ENCODE measurements around the gene CYTL1.
"Not testable (repeated sequence)": the region's sequence is repeated elsewhere in the genome, so short reads cannot be mapped to it uniquely, and the experiment has no call there.

Gene CYTL1, protein sequence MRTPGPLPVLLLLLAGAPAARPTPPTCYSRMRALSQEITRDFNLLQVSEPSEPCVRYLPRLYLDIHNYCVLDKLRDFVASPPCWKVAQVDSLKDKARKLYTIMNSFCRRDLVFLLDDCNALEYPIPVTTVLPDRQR

DNA sequence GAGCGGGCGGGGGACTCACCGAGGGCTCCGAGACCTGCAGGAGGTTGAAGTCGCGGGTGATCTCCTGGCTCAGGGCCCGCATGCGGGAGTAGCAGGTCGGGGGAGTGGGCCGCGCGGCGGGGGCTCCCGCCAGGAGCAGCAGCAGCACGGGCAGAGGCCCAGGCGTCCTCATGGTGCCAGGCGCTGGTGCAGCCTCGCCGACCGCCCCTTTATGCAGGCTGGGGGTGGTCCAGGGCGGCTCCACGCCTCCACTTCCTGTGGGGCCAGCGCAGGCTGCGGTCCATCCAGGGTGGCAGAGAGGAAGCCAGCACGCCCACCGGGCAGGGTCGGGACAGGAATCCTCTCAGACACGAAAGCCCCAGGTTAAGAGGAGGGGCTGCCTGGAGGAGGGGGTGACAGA is at the start of gene CYTL1:
TSS of gene CYTL1 (minus strand) at position 185 of the 400 bp plus-strand sequence. CDS start at position 172, 13 bp downstream.
- in situ Hi-C loops (cut with MboI; ENCODE audit: low sequenced_read_pairs): no loop called here

DNA sequence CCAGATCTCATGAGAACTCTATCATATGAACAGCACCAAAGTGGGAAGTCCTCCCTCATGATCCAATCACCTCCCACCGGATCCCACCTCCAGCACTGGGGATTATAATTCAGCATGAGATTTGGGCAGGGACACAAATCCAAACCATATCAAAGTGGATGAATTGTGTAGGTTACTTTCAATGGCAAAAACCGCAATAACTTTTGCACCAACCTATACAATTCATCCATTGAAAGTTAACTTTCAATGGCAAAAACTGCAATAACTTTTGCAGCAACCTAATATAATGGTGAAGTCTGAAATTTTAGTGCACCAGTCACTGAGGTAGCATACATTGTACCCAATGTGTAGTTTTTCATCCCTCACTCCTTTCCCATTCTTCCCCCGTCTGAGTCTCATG is 48.6 kb upstream of the CYTL1 start:
- in situ Hi-C loops (cut with MboI; ENCODE audit: low sequenced_read_pairs): no loop called here

DNA sequence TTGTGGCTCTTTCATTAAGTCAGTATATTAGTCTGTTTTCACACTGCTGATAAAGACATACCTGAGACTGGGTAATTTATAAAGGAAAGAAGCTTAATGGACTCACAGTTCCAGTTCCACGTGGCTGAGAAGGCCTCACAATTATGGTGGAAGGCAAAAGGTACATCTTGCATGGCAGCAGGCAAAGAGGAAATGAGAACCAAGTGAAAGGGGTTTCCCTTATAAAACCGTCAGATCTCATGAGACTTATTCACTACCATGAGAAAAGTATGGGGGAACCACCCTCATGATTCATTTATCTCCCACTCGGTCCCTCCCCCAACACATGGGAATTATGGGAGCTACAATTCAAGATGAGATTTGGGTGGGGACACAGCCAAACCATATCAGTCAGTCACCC is 47.7 kb upstream of the CYTL1 start:
- in situ Hi-C loops (cut with MboI; ENCODE audit: low sequenced_read_pairs): not testable (repeated sequence)

DNA sequence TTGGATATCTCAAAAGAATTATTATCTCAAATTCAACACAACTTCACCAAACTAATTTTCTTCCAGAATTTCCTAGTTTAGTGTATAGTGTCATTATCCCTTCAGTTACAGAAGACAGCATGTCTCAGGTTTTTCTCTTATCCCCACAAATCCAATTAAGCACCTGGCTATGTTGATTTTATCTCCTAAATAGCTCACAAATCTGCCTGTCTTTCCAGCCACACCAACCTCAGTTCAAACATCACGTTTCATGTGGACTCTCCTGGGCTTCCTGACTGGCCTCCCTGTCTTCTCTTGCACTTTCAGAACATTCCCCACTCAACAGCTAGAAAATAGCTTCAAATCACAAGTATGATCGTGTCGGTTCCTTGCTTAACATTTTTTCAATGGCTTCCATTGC is 46.8 kb upstream of the CYTL1 start:
- in situ Hi-C loops (cut with MboI; ENCODE audit: low sequenced_read_pairs): no loop called here

DNA sequence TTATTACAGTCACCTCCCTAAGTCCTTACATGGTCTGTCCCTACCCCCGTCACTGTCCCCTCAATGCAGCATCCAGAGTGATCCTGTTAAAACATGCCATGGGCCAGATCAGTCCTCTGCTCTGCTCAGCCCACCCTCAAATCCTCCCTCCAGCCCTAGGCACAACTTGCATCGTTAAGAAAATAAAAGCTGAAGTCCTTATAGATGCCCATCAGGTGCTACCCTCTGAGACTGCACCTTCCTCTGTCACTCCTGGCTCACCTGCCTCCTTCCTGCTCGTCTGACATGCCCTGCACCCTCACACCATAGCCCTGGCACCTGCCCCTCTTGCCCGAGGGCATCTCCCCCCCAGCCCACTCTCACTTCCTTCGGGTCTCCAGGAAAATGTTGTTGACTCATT is 36.2 kb upstream of the CYTL1 start:
- in situ Hi-C loops (cut with MboI; ENCODE audit: low sequenced_read_pairs): no loop called here

DNA sequence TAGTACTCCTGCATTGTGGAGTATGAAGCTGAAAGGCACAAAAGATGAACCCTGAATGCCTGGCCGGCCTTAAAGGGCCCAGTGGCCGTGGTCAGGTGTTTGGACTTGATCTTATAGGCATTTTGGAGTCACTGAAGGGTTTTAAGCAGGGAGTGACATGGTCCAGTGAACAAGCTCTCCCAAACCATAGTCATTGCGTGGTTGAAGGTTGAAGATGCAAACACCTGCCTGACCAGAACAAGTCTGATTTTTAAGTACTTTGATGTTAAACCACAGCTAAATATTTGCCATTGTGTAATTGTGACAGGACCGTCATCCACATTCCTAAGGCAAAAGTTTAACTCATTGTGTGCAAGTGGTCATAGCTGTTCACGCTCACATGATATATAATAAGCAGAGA is 35.3 kb upstream of the CYTL1 start:
- in situ Hi-C loops (cut with MboI; ENCODE audit: low sequenced_read_pairs): no loop called here

DNA sequence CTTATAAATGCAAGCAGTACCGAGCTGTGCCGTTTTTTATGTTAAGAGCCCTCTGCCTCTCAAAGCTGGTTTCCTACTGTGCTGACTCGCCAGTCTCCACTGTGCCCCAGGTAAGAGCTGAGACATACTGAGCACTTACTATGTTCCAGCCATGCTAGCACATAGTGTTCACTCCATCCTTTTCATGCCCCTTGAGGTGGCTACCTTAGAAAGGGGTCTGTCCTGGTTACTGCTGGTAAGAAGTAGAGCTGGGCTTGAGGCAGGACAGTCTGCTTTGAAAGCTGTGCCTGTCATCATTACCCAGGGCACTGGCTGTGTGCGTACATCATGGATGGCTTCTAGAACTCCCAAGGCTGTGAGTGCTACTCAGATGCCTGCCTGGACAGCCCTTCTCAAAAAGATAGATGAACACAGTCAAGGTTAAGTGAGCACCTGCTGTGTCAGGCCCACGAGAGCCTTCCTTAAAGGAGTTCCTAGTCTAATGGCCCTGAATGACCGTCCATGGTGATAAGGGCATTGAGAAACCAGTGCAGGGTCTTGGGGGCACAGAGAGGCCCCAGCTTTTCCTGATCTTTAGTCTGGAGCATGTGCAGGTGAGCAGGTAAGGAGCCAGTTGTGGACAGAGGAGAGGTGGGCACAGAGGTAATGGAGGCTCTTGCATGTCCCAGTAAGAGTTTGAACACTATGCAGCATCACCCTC is 33.6 kb upstream of the CYTL1 start:
- in situ Hi-C loops (cut with MboI; ENCODE audit: low sequenced_read_pairs): no loop called here

DNA sequence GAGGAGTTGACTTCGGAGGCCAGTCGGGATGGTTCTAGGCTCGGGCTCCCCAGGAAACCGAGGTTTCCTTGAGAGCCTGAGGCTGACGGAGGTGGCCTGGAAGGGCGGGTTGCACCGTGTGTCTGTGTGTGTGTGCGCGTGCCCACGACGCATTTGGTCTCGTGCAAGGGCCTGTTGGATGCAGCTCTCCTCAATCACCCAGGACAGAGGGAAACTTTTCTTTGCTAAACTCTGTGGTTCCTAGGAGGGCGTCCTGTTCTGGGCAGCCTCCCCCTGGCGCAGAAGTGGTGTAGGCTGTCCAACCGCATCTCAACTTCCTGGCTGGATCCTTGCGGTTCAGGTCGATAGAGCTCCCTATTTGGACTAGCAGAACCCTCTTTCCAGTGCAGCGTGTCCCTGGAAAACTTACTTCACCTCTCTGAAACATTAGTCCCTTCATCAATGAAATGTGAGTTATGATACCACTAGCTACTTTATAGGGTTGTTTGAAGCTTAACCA is 33.0 kb upstream of the CYTL1 start:
- in situ Hi-C loops (cut with MboI; ENCODE audit: low sequenced_read_pairs): no loop called here

DNA sequence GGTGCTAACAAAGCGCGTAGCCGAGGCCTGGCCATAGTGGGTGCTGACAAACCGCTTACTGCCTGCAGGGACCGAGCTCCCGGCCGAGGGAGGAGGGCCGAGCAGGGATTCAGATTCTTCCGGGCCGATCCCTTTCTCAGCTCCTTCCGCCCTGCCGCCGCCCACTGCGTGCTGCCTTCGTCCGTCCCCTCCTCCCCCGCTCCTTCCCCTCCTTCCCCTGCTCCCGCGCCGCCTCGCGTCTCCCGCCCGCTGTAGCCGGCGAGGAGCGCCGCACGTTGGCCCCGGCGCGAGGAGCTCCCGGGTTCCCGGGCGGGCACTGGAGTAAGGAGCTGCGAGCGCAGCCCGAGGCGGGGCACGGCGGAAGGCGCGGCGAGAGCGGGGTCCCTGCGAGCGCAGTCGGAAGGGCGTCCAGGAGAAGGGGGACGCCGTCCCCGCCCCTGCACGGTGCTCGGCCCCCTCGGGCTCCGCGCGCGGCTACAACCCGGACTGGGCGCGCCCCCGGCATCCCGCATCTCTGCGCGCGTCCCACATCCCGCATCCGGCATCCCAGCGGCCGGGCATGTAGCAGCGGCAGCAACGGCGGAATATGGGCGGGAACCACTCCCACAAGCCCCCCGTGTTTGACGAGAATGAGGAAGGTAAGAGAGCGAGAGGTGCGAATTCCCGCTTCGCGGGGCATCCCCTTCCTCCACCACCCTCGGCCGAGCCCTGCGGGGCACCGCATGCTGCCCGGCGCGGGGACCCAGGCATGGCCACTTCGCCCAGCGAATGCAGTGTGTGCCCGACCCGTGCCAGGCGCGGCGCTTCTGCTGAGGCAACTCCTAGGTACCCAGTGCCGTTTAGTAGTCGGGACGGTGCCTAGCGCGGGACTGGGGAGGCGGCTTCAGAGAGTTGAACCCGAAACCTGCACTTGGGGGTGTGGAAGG is 32.3 kb upstream of the CYTL1 start, which contains the start of gene STK32B:
TSS of gene STK32B (plus strand) at position 203 of the 926 bp plus-strand sequence.
- in situ Hi-C loops (cut with MboI; ENCODE audit: low sequenced_read_pairs): no loop called here

DNA sequence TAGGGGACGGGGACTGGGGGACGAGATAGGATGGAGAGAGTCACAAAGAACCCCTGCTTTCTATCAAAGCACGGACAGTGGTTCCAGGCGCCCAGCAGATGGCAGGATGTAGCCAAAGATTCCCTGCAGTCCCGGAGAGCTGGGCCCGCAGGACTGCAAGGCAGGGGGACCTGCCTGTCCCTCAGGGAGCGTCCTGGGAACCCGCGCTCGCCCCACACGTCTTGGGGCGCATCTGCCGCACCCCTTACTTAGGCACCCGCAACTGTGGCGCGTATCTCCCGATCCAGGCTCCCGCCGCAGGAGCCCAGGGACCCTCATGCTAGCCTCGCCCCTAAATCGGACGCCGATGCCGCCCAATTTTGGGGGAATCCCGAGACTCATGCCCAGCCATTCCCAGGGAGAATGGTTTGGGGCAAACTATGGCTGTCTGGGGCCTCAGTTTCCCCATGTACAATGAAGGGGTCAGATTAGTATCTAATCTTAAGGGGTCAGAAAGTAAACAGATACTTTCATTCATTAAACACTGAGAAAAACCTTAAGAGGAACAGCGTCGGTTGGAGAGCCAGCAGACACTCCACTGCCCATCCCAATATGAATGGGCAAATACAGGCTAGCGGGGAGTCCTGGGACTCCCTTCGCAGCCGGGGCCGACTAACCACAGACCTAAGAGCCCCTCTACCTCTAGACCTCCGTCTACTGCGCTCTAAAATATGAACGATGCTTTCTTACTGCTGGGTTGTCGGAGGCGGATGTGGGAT is 31.4 kb upstream of the CYTL1 start:
- in situ Hi-C loops (cut with MboI; ENCODE audit: low sequenced_read_pairs): no loop called here

DNA sequence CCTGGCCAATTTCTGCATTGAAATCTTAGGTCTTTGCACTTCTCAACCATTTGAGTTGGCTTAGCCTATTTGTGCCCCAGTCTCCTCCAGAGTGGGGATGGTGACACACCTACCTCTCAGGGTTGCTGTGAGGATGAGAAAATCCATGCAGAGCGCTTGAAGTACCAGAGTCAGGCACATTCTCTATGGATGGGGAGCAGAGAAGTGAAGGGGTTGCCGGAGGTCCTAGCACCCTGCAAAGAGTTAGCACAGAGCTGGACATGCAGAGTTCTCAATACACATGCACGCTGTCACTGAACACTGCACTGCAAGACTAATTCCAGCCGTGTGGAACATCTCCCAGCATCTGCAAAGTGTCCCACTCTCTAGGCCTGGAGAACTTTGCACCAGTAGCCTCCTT is 29.5 kb upstream of the CYTL1 start:
- in situ Hi-C loops (cut with MboI; ENCODE audit: low sequenced_read_pairs): no loop called here

DNA sequence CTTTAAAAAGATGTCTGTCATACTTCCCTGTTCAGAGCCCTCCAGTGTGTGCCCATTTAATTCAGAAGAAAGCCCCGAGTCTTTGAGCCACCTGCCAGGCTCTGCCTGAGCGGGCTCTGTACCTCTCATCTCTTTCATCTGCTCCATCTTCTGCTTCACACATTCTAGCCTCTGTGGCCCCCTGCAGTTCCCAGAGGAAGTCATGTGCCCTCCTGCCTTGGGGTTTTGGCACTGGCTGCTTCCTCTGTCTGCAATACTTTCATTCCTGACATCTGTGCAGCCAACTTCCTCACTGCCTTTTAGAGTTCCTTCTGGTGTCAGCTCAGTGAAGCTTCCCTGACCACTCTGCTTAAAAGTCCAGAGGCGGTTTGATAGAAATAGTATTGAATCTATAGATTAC is 25.8 kb upstream of the CYTL1 start:
- in situ Hi-C loops (cut with MboI; ENCODE audit: low sequenced_read_pairs): no loop called here

DNA sequence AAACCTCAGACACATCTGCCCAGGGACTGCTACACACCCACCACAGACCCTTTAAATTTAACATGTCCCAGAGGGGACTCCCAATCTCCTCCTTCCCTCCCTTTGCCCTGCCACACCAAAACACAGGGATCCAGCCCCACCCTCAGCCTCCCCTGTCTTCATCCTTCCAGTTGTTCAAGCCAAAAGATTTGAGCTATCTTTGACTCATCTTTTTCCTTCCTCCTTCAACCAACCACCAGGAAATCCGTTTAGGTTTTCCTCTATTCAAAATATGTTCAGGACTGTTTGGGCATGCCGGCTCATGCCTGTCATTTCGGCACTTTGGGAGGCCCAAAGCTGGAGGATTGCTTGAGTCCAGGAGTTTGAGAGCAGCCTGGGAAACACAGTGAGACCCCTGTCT is 25.1 kb upstream of the CYTL1 start:
- in situ Hi-C loops (cut with MboI; ENCODE audit: low sequenced_read_pairs): no loop called here

DNA sequence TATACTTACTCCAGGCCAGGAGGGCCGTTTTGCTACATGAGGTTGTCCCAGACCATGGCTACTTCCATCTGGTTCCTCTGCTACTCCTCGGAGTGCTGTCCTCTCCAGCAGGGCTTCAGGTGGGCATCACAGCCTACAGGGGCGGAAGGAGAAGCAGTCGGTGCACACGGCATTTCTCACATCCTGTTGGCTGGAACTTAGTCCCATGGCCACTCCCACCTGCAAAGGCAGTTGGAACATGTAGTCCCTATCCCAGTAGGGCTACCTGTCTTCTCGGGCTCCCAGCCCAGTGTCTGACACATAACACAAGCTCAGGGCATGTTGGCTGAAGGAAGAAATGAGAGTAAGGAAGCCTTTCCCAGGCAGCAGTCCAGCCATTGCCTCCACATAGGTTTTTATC is 24.3 kb upstream of the CYTL1 start:
- in situ Hi-C loops (cut with MboI; ENCODE audit: low sequenced_read_pairs): no loop called here

DNA sequence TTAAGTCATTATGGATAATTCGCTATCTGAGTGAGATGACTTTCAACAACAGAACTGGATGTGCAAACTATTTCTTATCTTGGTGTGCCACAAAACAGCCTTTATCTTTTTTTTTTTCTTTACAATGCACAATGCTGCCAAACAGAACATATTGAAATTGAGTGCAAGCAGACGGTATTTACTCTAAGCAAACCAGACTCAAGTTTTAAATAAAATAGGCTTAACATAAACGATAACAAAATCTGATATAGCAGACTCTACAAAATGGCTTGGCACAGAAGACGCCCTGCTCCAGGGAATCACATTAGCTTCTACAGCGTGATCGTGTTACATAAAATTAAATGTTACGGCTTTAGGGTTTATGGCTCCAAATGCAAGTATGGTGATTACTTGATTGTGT is 22.4 kb upstream of the CYTL1 start:
- in situ Hi-C loops (cut with MboI; ENCODE audit: low sequenced_read_pairs): no loop called here

DNA sequence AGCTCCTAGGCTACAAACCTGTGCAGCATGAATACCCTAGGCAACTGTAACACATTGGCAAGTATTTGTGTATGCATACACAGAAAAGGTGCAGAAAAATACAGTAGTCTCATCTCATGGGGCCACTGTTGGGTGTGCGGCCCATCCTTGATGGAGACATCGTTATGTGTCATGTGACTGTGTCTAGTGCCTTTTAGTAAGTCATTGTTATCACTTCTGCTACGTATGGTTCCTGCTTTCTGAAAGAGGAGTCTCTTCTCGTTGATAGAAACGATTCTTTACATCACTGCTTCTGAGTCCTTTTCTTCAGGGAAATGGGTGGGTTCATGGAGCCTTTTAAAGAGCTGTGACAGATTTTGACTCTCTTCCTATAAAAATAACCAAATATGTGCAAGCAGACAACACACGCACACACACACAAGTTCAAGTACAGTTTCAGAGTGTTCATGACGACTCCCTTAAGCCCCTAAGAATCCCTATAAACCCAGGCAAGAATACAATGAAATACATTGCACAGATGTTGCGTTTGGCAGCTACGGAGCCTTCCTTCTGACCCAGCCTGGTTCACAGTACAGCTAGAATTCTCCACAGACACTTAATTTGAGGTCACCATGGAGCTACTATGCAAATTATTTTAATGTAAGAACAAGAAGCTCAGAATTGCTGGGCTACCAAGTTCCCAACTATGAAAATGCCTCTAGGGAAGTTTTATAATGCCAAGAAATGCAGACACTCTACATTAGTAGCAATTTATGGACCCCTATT is 21.8 kb upstream of the CYTL1 start:
- in situ Hi-C loops (cut with MboI; ENCODE audit: low sequenced_read_pairs): no loop called here

DNA sequence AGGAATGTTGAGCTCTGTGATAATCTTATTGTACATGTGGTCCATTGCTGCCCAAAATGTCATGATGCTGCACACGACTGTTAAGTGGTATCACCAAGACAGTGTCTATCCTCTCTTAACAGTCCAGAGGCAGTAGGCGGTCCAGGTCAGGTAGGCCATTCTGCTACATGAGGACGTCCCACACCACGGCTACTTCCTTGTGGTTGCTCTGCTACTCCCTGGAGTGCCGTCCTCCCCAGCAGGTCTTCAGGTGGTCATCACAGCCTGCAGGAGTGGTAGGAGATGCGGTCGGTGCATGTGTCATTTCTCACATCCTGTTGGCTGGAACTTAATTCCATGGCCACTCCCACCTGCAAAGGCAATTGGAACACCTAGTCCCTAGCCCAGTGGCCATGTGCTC is 20.5 kb upstream of the CYTL1 start:
- in situ Hi-C loops (cut with MboI; ENCODE audit: low sequenced_read_pairs): no loop called here

DNA sequence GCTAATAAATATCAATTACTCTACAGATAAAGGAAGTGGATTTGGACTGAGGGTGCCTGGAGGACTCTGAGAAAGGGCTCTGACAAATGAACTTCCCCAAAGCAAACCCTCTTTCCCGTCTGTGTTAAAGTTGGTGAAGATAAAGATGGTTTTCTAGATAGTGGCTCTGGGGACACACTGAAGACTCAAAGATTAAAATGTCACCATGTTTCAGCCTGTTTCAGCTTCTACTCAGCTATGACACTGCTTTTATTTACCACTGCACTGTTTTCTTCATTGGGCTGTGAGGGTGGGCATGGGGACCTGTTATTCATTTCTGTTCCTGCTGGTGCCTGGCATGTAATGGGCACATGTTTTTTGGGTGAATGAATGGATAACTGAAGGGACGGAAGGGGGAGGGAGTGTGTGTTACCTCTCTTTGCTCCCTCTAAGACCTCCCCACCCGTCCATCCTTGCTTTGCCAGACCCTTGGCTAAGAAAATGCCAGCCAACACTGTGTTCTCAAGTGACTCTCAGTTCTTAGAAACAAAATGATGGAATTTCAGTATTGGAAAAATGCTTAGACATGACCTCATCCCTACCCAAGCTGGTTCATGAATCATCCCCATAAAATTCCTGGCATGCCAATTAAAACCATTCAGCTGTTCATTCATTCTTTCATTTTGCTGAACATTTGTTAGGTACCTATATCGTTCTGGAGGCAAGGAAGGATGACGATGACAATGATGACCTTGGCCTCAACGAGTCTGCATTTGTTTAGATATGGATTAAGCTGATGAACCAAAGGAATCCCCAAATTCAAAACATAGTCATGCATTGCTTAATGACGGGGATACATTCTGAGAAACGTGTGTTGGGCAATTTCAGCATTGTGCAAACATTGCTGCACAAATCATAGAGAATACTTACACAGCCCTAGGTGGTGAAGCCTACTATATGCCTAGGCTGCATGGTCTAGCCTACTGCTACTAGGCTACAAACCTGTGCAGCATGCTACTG is 18.6 kb upstream of the CYTL1 start:
- in situ Hi-C loops (cut with MboI; ENCODE audit: low sequenced_read_pairs): no loop called here

DNA sequence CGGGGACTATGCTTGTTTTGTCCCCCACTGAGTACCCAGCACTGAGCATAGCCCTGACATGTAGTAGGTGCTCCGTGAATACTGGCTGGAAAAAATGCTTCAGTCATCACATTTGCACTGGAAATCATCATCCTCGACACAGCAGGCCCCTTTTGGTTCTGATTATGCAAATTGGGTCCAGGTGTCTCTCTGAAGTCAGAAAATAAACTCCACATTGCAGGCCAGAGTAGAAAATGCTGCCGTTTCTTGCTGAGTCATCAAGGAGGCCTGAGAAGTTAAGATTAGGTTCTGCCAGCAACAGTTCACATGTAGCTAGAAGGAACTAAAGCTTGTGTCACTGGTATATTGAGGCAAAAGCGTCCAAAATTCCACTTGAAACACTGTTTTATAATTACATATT is 17.0 kb upstream of the CYTL1 start:
- in situ Hi-C loops (cut with MboI; ENCODE audit: low sequenced_read_pairs): no loop called here

All from HL-60/S4 treated with phorbol 12-myristate 13-acetate at 8.2 ng/mL for 4 days and 3 days (cell line).